Kidney (tissue), 14 donors: Measurements from ENCODE around the gene SULT1C4. TPM values are rescaled to one million over a fixed set of nuclear protein-coding genes. Genes with fewer than 3 reads are reported as not detected.
A peak's percentile ranks its signal among the peaks of the same experiment; 100 is the strongest.

Experiments used
- DNase-seq, 5 donors: peaks; one replicate each; pipeline ENCODE4 v3.0.0-alpha.2; 2013 to 2020
- FAIRE-seq: peaks from 2 replicates; lab custom pipeline; 2012; peaks lifted over from hg19 to GRCh38; lab: Jason Lieb, UNC
- H3K27ac ChIP-seq, 2 donors: one replicate each; pipeline ENCODE4 v1.7.0; 2013; ENCODE audit warnings: low read depth in 2 of 2, low read length in 2 of 2, inconsistent platforms in 1 of 2
- H3K27me3 ChIP-seq: one replicate; pipeline ENCODE4 v1.7.1; 2013; ENCODE audit warnings: low read length, inconsistent platforms; ENCODE audit not compliant: control insufficient read depth, insufficient read depth
- H3K36me3 ChIP-seq, 3 donors: one replicate each; pipeline versions ENCODE4 v1.7.0 to v1.7.1; 2013; ENCODE audit warnings: low read length in 3 of 3, control low read depth in 1 of 3, inconsistent platforms in 1 of 3; ENCODE audit not compliant: insufficient read depth in 3 of 3, control insufficient read depth in 2 of 3
- H3K4me1 ChIP-seq, 3 donors: one replicate each; pipeline versions ENCODE4 v1.7.0 to v1.7.1; 2013; ENCODE audit warnings: low read length in 3 of 3, inconsistent platforms in 1 of 3, low read depth in 1 of 3; ENCODE audit not compliant: control insufficient read depth in 2 of 3, insufficient read depth in 2 of 3
- H3K4me3 ChIP-seq, 3 donors: one replicate each; pipeline versions ENCODE4 v1.7.0 to v1.8.1; 2013; ENCODE audit warnings: low read length in 3 of 3, control low read depth in 1 of 3, inconsistent platforms in 1 of 3
- H3K9ac ChIP-seq, 3 donors: one replicate each; pipeline versions ENCODE4 v1.7.0 to v1.7.1; 2013; ENCODE audit warnings: low read length in 3 of 3, control low read depth in 1 of 3, inconsistent platforms in 1 of 3
- H3K9me3 ChIP-seq, 3 donors: one replicate each; pipeline versions ENCODE4 v1.7.0 to v1.7.1; 2013; ENCODE audit warnings: low read length in 3 of 3, control low read depth in 1 of 3, inconsistent platforms in 1 of 3; ENCODE audit not compliant: control insufficient read depth in 2 of 3, insufficient read depth in 1 of 3
- intact Hi-C: fragments of 100-400 bp; cut with DNase I; formaldehyde crosslinking; loops from one replicate; pipeline ENCODE4 v1.11.1; 2022
- polyA plus RNA-seq: library from polyadenylated mRNA; stranded (reverse); fragments of 350-450 nt; fragmentation: Illumina TruSeq; extraction: RNeasy Lipid Tissue Mini Kit (QIAGEN cat#74804); gene quantifications from one replicate; pipeline ENCODE4 v1.2.3, GENCODE V29; 2014; ENCODE audit warnings: low read depth, low replicate concordance; ENCODE audit not compliant: insufficient read depth
- total RNA-seq: library from RNA; stranded (reverse); fragmentation: NEBNext Ultra II Directional; extraction: Animal tissue kit (Norgen Biotek cat#: 25700); gene quantifications from one replicate; pipeline ENCODE4 v1.2.1, GENCODE V29; 2021
- TF ChIP-seq, protein P1 (sequence below): IDR thresholded peaks from 3 replicates; pipeline ENCODE4 v1.5.1; 2012; ENCODE audit warnings: mild to moderate bottlenecking, moderate library complexity, borderline replicate concordance; ENCODE audit not compliant: insufficient read depth; ENCODE audit errors: extremely low read depth
- donor health status: control.
- donor health status: control.
- donor health status: control.
- donor health status: control.
- donor health status: control.
- donor health status: DM: yes; HTN: yes; CAD: no.
- donor health status: Normal renal cell carcinoma (clear cell type).

Gene SULT1C4
- total and polyA plus RNA-seq, 2 donors from 2014 or later, result 7.1 to 24.7 TPM

DNA sequence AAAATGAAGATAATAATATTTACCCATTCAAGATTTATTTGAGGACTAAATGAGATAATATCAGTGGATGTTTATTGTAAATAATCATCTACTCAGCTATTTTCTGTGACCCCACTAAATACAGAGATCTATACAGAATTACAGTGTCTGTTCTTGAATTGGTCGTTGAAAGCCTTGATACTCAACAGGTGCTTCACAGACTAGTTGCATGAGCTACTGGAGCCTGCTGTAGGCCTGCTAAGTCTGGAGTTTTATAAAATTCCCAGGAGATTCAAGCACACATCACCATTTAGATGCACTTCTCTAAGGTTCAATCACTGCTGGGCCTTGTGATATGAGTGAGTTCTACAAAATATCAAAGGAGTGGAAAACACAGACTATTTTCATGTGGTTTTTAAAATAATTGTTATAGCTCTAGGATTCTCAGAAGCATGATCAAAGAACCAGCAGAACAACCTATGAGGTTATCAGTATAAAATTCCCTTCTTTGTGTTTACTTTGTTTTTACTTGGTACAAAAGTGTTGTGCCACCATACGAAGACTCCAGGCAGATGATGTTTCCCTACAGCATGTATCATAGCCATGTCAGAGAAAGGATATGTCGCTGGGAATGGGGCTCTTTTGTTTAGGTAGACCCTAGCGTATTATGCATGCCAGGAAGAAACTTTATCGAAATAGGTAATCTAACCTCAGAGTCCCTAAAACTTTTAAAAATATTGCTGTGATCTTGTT is 7.1 kb downstream of the SULT1C4 start:
- H3K36me3 ChIP-seq, result peaks cover 5 to 15% (median 9%) of the 10 kb centered on the region in 3 donors
- TF ChIP-seq, protein P1, sequence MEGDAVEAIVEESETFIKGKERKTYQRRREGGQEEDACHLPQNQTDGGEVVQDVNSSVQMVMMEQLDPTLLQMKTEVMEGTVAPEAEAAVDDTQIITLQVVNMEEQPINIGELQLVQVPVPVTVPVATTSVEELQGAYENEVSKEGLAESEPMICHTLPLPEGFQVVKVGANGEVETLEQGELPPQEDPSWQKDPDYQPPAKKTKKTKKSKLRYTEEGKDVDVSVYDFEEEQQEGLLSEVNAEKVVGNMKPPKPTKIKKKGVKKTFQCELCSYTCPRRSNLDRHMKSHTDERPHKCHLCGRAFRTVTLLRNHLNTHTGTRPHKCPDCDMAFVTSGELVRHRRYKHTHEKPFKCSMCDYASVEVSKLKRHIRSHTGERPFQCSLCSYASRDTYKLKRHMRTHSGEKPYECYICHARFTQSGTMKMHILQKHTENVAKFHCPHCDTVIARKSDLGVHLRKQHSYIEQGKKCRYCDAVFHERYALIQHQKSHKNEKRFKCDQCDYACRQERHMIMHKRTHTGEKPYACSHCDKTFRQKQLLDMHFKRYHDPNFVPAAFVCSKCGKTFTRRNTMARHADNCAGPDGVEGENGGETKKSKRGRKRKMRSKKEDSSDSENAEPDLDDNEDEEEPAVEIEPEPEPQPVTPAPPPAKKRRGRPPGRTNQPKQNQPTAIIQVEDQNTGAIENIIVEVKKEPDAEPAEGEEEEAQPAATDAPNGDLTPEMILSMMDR, result no peak
- H3K4me1 ChIP-seq, result peaks cover 0 to 12% (median 4%) of the 10 kb centered on the region in 3 donors
- FAIRE-seq, result no peak
- no peak overlapping the region for H3K27ac ChIP-seq
- H3K27me3 ChIP-seq, result no peaks in the 10 kb centered on the region
- no peak overlapping the region for H3K4me3 ChIP-seq
- no peak for DNase-seq
- H3K9ac ChIP-seq, result peak overlapping the region in 1 of 3 donors; percentile 23
- intact Hi-C loops, result no loop called here
- H3K9me3 ChIP-seq, result no peaks in the 10 kb centered on the region

DNA sequence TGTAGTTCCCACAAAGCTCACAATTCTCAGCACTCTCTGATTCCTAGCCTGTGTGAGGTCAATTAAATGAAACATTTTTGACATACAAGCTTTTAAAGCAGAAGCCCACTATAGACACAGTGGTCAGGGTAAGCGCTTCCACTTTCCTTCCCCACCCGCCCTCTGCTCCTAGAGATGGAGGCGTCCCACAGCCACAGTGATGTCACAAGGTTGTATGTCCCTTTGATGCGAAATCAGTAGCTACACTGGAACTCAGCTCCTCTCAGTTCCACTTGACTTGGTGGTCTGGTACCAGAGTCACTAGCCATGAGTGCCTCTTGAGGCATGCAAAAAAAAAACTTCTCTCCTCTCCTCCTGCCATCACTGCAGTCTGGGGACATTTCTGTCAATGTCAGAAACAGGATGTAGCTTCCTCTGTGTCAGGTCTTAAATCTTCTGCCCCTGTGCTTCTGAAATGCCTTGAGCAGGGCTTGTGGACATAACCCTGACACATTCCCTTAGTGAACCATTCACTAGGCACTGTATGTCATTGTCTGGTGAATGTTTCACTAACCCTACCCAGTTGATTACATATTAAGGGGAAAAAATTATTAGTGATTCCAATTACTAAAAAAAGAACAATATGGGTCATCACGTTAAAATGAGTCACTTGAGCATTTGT is 7.8 kb downstream of the SULT1C4 start:
- peak in 3 of 5 donors; percentile 22 to 72 (median 50) for DNase-seq
- Histone ChIP-seq H3K4me3 (no peak overlapping the region), H3K36me3 (peaks cover 5 to 15% (median 9%) of the 10 kb centered on the region in 3 donors), H3K27me3 (no peaks in the 10 kb centered on the region), H3K4me1 (peaks cover 0 to 12% (median 3%) of the 10 kb centered on the region in 3 donors), H3K9ac (peak overlapping the region in 1 of 3 donors; percentile 23), H3K9me3 (no peaks in the 10 kb centered on the region), H3K27ac (peak overlapping the region; percentile 20 to 52)
- intact Hi-C loops, result no loop called here
- TF ChIP-seq, protein P1, result no peak
- peak; percentile 89 for FAIRE-seq

DNA sequence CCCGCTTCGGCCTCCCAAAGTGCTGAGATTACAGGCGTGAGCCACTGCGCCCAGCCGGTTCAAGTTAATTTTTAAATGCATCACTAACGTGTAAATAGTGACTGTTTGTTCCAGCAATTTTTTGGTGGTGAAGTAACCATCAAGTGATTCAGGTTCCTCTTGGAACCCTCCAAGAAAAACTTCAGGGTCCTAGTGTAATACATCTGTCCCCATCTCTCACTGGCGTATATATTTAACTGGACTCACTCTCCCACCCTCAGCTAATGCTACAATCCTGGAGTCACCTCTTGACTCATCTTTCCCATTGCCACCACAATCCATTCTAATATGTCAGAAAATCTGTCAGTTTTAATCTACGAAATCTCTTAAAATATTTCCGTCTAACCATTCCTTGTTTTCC is 10.3 kb downstream of the SULT1C4 start:
- DNase-seq (no peak), FAIRE-seq (no peak)
- Histone ChIP-seq H3K9me3 (no peaks in the 10 kb centered on the region), H3K9ac (no peak overlapping the region), H3K36me3 (peaks cover 5 to 8% (median 6%) of the 10 kb centered on the region in 3 donors), H3K27me3 (no peaks in the 10 kb centered on the region), H3K27ac (no peak overlapping the region), H3K4me3 (no peak overlapping the region), H3K4me1 (peaks cover 0 to 12% (median 2%) of the 10 kb centered on the region in 3 donors)
- TF ChIP-seq, protein P1, result no peak
- intact Hi-C loops, result no loop called here
